Neural crest cell (in vitro differentiated cells): ENCODE measurements around the gene SKIL. TPM values are rescaled to one million over a fixed set of nuclear protein-coding genes. Genes with fewer than 3 reads are reported as not detected.

Source experiments
- DNase-seq: peaks from one replicate; pipeline ENCODE4 v3.0.0; 2021; ENCODE audit warnings: low read depth, mixed read lengths, low spot score
- H3K27ac Mint-ChIP-seq: one replicate; pipeline ENCODE4 v1.8.0; 2021; ENCODE audit warnings: mild to moderate bottlenecking, mixed read lengths; ENCODE audit not compliant: unreplicated experiment
- H3K27me3 Mint-ChIP-seq: 2 replicates; pipeline ENCODE4 v1.8.0; 2021; ENCODE audit warnings: low read depth, mild to moderate bottlenecking, mixed read lengths
- H3K36me3 Mint-ChIP-seq: 2 replicates; pipeline ENCODE4 v1.8.0; 2021; ENCODE audit warnings: low read depth, mild to moderate bottlenecking, mixed read lengths
- H3K4me1 Mint-ChIP-seq: 2 replicates; pipeline ENCODE4 v1.8.0; 2021; ENCODE audit warnings: mixed read lengths
- H3K4me3 Mint-ChIP-seq: one replicate; pipeline ENCODE4 v1.8.0; 2021; ENCODE audit warnings: mild to moderate bottlenecking, mixed read lengths
- H3K9me3 Mint-ChIP-seq: 2 replicates; pipeline ENCODE4 v1.8.0; 2021; ENCODE audit warnings: mixed read lengths
- total RNA-seq: library from RNA; stranded (reverse); gene quantifications from 2 replicates; pipeline ENCODE4 v1.2.1, GENCODE V29; 2021
- TF ChIP-seq, protein P1 (sequence below): fragments of 200-600 bp; sonication (generic); conservative IDR thresholded peaks from 2 replicates; pipeline ENCODE4 v1.5.0; 2021; ENCODE audit warnings: antibody characterized with exemption, mild to moderate bottlenecking

The SKIL gene
- total RNA-seq, 1 donor from 2014 or later: 18.0 TPM

DNA sequence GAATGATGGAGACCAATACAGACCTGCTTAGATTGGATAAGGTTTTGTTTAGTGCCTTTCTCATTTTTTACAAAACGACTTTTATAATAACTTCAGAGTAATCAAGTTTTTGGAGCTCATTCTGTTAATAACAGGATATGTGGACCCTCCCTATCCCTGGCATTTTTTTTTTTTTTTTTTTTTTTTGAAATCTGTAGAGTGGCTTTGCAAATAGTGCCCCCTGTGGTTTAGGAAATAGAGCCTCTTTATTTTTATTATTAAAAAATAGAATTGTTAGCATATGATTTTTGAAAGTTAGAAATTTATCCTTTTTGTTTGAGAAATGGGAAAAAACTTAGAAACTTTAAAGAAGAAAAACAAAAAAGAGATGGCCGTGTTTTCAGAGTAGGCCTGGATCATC, 11.4 kb downstream of the SKIL start:
- Mint-ChIP-seq H3K27ac (no peak overlapping the region), H3K4me3 (no peak overlapping the region), H3K27me3 (no peaks in the 10 kb centered on the region), H3K4me1 (peaks cover 13% of the 10 kb centered on the region), H3K36me3 (peaks cover 5% of the 10 kb centered on the region), H3K9me3 (no peaks in the 10 kb centered on the region)
- TF ChIP-seq, protein P1, sequence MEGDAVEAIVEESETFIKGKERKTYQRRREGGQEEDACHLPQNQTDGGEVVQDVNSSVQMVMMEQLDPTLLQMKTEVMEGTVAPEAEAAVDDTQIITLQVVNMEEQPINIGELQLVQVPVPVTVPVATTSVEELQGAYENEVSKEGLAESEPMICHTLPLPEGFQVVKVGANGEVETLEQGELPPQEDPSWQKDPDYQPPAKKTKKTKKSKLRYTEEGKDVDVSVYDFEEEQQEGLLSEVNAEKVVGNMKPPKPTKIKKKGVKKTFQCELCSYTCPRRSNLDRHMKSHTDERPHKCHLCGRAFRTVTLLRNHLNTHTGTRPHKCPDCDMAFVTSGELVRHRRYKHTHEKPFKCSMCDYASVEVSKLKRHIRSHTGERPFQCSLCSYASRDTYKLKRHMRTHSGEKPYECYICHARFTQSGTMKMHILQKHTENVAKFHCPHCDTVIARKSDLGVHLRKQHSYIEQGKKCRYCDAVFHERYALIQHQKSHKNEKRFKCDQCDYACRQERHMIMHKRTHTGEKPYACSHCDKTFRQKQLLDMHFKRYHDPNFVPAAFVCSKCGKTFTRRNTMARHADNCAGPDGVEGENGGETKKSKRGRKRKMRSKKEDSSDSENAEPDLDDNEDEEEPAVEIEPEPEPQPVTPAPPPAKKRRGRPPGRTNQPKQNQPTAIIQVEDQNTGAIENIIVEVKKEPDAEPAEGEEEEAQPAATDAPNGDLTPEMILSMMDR: peak; percentile 61
- DNase-seq: no peak

DNA sequence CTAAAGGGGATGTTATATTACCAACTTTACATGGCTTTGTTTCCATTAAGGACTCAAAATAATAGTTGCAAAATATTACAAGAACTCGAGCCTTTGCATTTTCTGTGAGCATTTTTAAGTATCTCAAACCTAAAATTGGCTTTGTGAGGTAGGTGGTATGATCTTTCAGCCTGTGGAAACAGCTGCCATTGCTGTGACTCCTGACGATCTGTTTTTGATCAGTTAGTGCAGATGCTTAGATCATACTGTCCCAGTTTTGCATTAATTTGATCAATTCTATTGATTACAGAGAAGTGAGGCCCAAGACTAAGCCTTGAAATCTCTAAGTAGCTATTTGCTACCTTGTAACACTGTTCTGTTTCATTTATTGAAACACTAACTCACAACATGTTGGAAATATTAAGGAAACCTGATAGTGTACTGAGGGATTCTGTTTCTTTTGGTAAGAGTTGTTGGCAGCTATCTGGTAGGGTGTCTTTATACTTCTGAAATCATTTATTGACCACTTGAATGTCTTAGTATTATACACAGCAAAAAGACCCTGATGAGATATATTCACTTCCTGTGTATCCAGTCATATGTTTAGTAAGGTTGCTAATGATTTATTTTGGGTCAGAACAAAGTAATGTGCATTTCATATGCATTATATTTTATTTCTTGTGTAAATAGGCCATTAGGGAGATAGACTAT, 14.8 kb downstream of the SKIL start:
- Mint-ChIP-seq H3K4me1 (peaks cover 13% of the 10 kb centered on the region), H3K36me3 (no peaks in the 10 kb centered on the region), H3K4me3 (no peak overlapping the region), H3K9me3 (no peaks in the 10 kb centered on the region), H3K27ac (no peak overlapping the region), H3K27me3 (no peaks in the 10 kb centered on the region)
- TF ChIP-seq, protein P1: no peak
- no peak for DNase-seq

DNA sequence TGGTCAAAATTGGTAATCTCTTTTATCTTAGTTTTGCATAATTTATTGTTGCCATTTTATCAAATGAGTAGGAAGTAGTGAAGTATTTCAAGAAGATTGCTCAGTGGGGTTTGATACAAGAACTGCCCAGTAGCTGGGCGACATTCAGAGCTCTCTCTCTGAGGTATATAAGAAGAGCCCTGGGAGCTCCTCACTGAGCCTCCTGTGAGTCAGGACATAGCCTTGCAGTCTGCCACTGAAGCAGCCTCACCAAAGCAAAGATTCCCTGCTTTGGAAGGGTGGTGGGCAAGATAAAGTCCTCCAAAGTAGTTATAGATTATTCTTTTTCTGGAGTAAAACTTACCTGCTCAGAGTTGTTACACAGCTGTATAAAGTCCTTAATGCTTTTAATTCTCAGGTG, 26.1 kb downstream of the SKIL start:
- Mint-ChIP-seq H3K4me1 (no peaks in the 10 kb centered on the region), H3K36me3 (peaks cover 13% of the 10 kb centered on the region)
- TF ChIP-seq, protein P1: no peak

DNA sequence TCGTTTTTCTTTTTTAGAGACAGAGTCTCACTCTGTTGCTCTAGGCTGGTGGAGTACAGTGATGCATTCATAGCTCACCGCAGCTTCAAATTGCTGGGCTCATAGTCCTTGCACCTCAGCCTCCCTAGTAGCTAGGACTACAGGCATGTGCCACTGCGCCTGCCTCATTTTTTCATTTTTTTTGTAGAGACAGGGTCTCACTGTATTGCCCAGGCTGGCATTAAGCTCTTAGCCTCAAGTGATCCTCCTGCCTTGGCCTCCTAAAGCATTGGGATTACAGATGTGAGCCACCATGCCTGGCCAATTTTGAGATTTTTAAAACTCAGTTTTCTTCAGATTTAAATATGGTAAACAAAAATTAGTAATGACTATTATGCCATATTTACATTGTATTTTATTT, 29.0 kb downstream of the SKIL start:
- TF ChIP-seq, protein P1: no peak
- Mint-ChIP-seq H3K4me1 (no peaks in the 10 kb centered on the region), H3K9me3 (no peaks in the 10 kb centered on the region), H3K27ac (no peak overlapping the region), H3K27me3 (no peaks in the 10 kb centered on the region), H3K4me3 (no peak overlapping the region), H3K36me3 (peaks cover 12% of the 10 kb centered on the region)
- no peak for DNase-seq

More for the DNA sequence above, 26.1 kb downstream of the SKIL start:
- Mint-ChIP-seq H3K27ac (no peak overlapping the region), H3K9me3 (no peaks in the 10 kb centered on the region), H3K27me3 (no peaks in the 10 kb centered on the region), H3K4me3 (no peak overlapping the region)
- DNase-seq: no peak

DNA sequence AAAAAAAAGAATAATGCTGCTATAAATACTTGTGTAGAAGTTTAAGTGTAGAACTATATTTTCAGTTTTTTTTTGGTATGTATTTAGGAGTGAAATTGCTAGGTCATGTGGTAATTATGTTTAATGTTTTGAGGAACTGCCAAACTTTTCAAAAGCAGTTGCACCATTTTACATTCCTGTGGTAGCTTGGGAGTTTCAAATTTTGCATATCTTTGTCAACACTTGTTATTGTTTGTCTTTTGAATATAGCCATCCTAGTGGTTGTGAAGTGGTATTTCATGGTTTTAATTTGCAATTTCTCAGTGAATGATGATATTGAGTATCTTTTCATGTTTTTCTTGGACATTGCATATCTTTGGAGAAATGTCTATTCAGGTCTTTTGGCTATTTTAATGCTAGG, 30.4 kb downstream of the SKIL start:
- no peaks in the 10 kb centered on the region for H3K9me3 Mint-ChIP-seq
- no peaks in the 10 kb centered on the region for H3K27me3 Mint-ChIP-seq
- no peaks in the 10 kb centered on the region for H3K4me1 Mint-ChIP-seq
- no peak overlapping the region for H3K27ac Mint-ChIP-seq
- DNase-seq: no peak
- TF ChIP-seq, protein P1: peak; percentile 41
- H3K36me3 Mint-ChIP-seq: peaks cover 12% of the 10 kb centered on the region
- no peak overlapping the region for H3K4me3 Mint-ChIP-seq
